Dendritic cell treated with granulocyte-macrophage colony-stimulating factor and Interleukin-4, amounts not matched to agents 40 ng/mL and 50 ng/mL, for 4 days (primary cell): ENCODE measurements around the gene CTDP1.
"Not testable (repeated sequence)": the region's sequence is repeated elsewhere in the genome, so short reads cannot be mapped to it uniquely, and the experiment has no call there.

Source experiments
- H3K27ac Mint-ChIP-seq: one replicate; pipeline ENCODE4 v1.8.0; 2022; ENCODE audit warnings: mild to moderate bottlenecking, mixed read lengths
- H3K27me3 Mint-ChIP-seq: one replicate; pipeline ENCODE4 v1.8.0; 2022; ENCODE audit warnings: mild to moderate bottlenecking, mixed read lengths
- H3K36me3 Mint-ChIP-seq: one replicate; pipeline ENCODE4 v1.8.0; 2022; ENCODE audit warnings: low read depth, mixed read lengths
- H3K4me1 Mint-ChIP-seq: one replicate; pipeline ENCODE4 v1.8.0; 2022; ENCODE audit warnings: low read depth, mixed read lengths
- H3K4me3 Mint-ChIP-seq: one replicate; pipeline ENCODE4 v1.8.0; 2022; ENCODE audit warnings: mild to moderate bottlenecking, moderate library complexity, mixed read lengths
- H3K9me3 Mint-ChIP-seq: one replicate; pipeline ENCODE4 v1.8.0; 2022; ENCODE audit warnings: mixed read lengths
- intact Hi-C: fragments of 100-400 bp; cut with micrococcal nuclease; formaldehyde crosslinking; loops from one replicate; pipeline ENCODE4 v1.15.0; 2022

Gene CTDP1

GRCh38 chr18:79736846-79737245, 57.2 kb downstream of the CTDP1 start:
- Mint-ChIP-seq H3K9me3 (peaks cover 87% of the 10 kb centered on the region), H3K27ac (no peak overlapping the region), H3K4me3 (no peak overlapping the region), H3K36me3 (peaks cover 99% of the 10 kb centered on the region), H3K4me1 (no peaks in the 10 kb centered on the region), H3K27me3 (no peaks in the 10 kb centered on the region)
- intact Hi-C loops = no loop called here

DNA sequence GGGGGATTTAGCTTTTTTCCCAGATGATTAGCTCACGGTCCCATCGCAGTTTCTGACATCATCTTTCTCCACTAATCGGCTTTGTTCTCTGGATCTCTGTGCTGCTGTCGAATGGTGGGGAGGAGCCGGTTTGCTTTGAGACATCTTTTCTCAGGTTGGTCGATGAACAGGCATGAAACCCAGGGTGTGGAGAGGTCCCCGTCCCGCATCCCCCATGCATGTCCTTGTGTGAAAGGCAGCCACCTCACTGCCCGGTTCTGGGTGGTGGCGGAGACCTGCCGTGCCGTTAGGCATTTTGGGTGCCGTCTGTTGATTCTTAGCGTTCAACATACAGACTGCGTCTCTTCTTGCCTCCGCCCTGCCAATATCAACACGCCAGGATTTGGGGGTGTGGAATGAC, 57.8 kb downstream of the CTDP1 start:
- intact Hi-C loops = no loop called here
- Mint-ChIP-seq H3K4me1 (no peaks in the 10 kb centered on the region), H3K4me3 (no peak overlapping the region), H3K36me3 (peaks cover 100% of the 10 kb centered on the region), H3K27me3 (no peaks in the 10 kb centered on the region), H3K27ac (no peak overlapping the region), H3K9me3 (peaks cover 89% of the 10 kb centered on the region)

GRCh38 chr18:79738041-79738461, 58.4 kb downstream of the CTDP1 start:
- Mint-ChIP-seq H3K4me3 (no peak overlapping the region), H3K27me3 (no peaks in the 10 kb centered on the region), H3K27ac (no peak overlapping the region), H3K9me3 (peaks cover 85% of the 10 kb centered on the region), H3K36me3 (peaks cover 100% of the 10 kb centered on the region), H3K4me1 (no peaks in the 10 kb centered on the region)
- intact Hi-C loops = no loop called here

- H3K27ac Mint-ChIP-seq = no peak overlapping the region
- H3K4me1 Mint-ChIP-seq = no peaks in the 10 kb centered on the region
- peaks cover 100% of the 10 kb centered on the region for H3K36me3 Mint-ChIP-seq
- H3K9me3 Mint-ChIP-seq = peaks cover 84% of the 10 kb centered on the region
- no peaks in the 10 kb centered on the region for H3K27me3 Mint-ChIP-seq
- intact Hi-C loops = no loop called here
- no peak overlapping the region for H3K4me3 Mint-ChIP-seq
Observed at GRCh38 chr18:79738581-79739439, 59.2 kb downstream of the CTDP1 start.

DNA sequence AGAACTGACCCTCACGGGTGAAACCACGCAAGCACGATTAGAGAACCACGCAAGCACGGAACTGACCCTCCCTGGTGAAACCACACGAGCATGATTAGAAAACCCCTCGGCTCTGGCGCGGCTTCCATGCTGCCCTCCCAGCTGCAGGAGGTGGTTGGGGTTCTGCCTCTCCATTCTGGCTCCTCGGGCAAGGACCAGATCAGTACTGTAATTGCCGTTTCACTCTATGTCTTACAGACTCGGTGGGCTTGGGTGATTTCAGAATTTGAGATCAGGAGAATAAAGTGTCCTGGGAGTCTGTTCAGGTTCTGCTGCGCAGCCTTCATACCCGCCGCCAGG, 59.8 kb downstream of the CTDP1 start:
- intact Hi-C loops = no loop called here
- Mint-ChIP-seq H3K4me3 (no peak overlapping the region), H3K27me3 (no peaks in the 10 kb centered on the region), H3K4me1 (no peaks in the 10 kb centered on the region), H3K27ac (no peak overlapping the region), H3K9me3 (peaks cover 84% of the 10 kb centered on the region), H3K36me3 (peaks cover 100% of the 10 kb centered on the region)

- H3K4me1 Mint-ChIP-seq, H3K4me3 Mint-ChIP-seq, H3K27ac Mint-ChIP-seq, intact Hi-C loops, H3K27me3 Mint-ChIP-seq: not testable (repeated sequence)
- peaks cover 85% of the 10 kb centered on the region for H3K9me3 Mint-ChIP-seq
- peaks cover 100% of the 10 kb centered on the region for H3K36me3 Mint-ChIP-seq
Observed at GRCh38 chr18:79740047-79740446, 60.4 kb downstream of the CTDP1 start.

DNA sequence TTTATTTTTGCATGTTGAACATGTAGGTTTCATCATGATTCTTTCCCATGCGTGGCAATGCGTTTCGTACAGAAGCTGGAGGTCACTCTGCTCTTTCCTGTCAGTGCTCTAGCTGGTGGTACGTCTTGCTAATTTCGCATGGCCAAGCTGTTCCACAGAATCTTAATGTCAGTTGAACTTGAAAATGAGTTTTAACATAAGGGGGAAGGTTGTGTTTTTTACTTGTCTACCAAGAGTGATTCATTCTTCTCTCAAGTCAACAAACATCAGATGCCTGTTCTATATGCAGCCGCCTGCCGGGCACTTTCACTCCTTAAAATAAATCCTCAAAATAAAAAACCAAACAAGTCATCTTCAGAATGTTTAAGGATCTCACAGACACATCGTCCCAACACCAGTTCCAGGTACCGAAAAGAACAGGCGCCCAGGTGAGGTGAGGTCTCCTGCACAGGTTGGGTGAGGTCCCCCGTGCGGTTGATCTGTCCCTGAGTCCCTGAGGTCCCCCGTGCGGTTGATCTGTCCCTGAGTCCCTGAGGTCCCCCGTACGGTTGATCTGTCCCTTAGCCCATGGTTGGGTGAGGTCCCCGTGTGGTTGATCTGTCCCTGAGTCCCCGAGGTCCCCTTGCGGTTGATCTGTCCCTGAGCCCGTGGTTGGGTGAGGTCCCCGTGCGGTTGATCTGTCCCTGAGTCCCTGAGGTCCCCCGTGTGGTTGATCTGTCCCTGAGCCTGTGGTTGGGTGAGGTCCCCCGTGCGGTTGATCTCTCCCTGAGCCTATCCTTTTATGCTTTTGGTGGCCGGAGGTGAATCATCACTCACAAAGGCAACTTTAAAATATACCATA, 61.1 kb downstream of the CTDP1 start:
- Mint-ChIP-seq H3K4me1 (no peaks in the 10 kb centered on the region), H3K36me3 (peaks cover 95% of the 10 kb centered on the region), H3K27ac (no peak overlapping the region), H3K9me3 (peaks cover 79% of the 10 kb centered on the region), H3K27me3 (no peaks in the 10 kb centered on the region), H3K4me3 (no peak overlapping the region)
- intact Hi-C loops = no loop called here

DNA sequence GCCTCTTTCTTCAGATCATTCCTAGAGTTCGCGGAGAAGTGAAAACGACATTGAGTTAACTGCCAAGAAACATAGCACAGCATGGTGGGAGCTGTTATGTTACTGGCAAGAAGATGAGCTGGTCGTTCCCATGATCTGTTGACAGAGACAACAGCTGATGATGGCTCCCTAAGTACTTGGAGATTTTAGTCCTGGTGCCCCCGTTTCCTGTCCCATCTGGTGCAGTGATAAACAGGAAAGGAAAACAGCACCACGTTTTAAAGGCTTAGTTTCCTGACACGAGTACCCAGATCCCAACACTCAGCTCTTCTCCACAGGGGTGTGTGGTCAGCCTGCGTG, 61.7 kb downstream of the CTDP1 start:
- no peak overlapping the region for H3K27ac Mint-ChIP-seq
- intact Hi-C loops = no loop called here
- H3K4me1 Mint-ChIP-seq = no peaks in the 10 kb centered on the region
- H3K27me3 Mint-ChIP-seq = no peaks in the 10 kb centered on the region
- H3K4me3 Mint-ChIP-seq = no peak overlapping the region
- peaks cover 93% of the 10 kb centered on the region for H3K36me3 Mint-ChIP-seq
- H3K9me3 Mint-ChIP-seq = peaks cover 73% of the 10 kb centered on the region

DNA sequence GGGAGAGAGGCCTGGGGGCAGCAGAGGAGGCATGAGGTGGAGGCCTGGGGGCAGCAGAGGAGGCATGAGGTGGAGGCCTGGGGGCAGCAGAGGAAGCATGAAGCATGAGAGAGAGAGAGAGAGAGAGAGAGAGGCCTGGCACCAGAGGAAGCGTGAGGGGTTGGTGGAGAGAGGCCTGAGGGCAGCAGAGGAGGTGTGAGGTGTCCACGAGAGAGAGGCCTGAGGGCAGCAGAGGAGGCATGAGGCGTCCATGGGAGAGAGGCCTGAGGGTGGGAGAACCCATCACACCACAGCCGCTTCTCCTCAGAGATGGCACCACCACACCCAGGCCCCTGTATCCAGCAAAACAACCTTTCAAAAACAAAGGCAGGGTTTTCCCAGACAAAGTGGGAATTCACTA, 62.5 kb downstream of the CTDP1 start:
- H3K4me1 Mint-ChIP-seq = no peaks in the 10 kb centered on the region
- H3K36me3 Mint-ChIP-seq = peaks cover 93% of the 10 kb centered on the region
- no peaks in the 10 kb centered on the region for H3K27me3 Mint-ChIP-seq
- H3K4me3 Mint-ChIP-seq = no peak overlapping the region
- intact Hi-C loops = no loop called here
- peaks cover 66% of the 10 kb centered on the region for H3K9me3 Mint-ChIP-seq
- H3K27ac Mint-ChIP-seq = no peak overlapping the region

- no peak overlapping the region for H3K4me3 Mint-ChIP-seq
- intact Hi-C loops = no loop called here
- H3K9me3 Mint-ChIP-seq = peaks cover 45% of the 10 kb centered on the region
- H3K27me3 Mint-ChIP-seq = no peaks in the 10 kb centered on the region
- no peaks in the 10 kb centered on the region for H3K4me1 Mint-ChIP-seq
- H3K36me3 Mint-ChIP-seq = peaks cover 93% of the 10 kb centered on the region
- no peak overlapping the region for H3K27ac Mint-ChIP-seq
Observed at GRCh38 chr18:79744625-79745024, 65.0 kb downstream of the CTDP1 start.

DNA sequence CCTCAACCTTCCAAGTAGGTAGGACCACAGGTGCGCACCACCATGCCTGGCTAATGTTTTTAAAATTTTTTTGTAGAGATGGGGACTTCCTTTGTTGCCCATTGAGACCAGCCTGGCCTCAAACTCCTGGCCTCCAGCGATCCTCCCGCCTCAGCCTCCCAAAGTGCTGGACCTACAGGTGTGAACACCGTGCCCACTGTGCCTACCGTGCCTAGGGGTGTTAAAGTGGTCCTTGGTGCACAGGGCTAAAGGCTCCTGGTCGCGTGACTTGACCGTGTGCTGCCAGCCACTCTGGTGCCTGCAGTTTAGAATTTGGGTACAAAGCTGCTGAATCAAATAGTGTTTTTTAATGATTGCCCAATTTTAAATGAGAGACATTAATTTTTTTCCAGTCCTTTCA, 67.1 kb downstream of the CTDP1 start:
- H3K4me1 Mint-ChIP-seq = no peaks in the 10 kb centered on the region
- no peak overlapping the region for H3K4me3 Mint-ChIP-seq
- H3K36me3 Mint-ChIP-seq = peaks cover 88% of the 10 kb centered on the region
- no peak overlapping the region for H3K27ac Mint-ChIP-seq
- H3K27me3 Mint-ChIP-seq = no peaks in the 10 kb centered on the region
- H3K9me3 Mint-ChIP-seq = peaks cover 29% of the 10 kb centered on the region
- intact Hi-C loops = no loop called here

DNA sequence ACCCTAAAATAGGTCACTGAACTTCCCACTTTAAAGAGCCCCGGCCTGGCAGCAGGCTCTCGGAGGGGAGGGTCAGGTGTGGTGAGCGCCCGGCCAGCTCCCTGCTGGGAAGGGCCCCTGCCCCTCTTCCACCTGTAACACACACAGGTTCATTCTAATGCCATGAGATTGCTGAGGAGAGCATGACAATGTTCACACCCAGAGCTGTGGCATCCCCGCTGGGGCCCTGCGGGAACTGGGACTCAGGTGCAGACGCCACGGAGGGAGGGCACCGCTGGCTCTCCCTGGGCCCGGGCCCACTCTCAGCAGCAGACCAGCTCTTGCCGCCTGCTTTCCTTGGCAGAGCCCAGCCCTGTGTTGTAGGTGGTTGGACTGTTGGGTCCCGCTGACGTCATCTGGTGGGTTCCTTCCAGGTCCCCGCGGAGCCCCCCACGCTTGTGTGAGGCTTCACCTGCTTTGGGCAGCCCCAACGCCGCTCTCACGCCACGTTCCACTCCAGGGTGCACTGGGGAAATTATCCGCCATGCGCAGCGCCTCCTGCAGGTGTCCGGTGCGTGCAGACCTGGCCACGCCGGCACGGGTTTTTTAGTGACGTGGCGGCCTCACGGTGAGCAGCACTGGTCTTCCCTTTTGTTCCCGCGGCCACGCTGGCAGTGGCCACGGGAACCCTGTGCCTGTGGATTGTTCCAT, 67.7 kb downstream of the CTDP1 start:
- no peaks in the 10 kb centered on the region for H3K4me1 Mint-ChIP-seq
- intact Hi-C loops = no loop called here
- peaks cover 85% of the 10 kb centered on the region for H3K36me3 Mint-ChIP-seq
- peaks cover 23% of the 10 kb centered on the region for H3K9me3 Mint-ChIP-seq
- H3K4me3 Mint-ChIP-seq = no peak overlapping the region
- H3K27ac Mint-ChIP-seq = no peak overlapping the region
- no peaks in the 10 kb centered on the region for H3K27me3 Mint-ChIP-seq

- Mint-ChIP-seq H3K27me3 (no peaks in the 10 kb centered on the region), H3K36me3 (peaks cover 79% of the 10 kb centered on the region), H3K9me3 (peaks cover 16% of the 10 kb centered on the region), H3K4me3 (no peak overlapping the region), H3K4me1 (no peaks in the 10 kb centered on the region), H3K27ac (no peak overlapping the region)
- intact Hi-C loops = no loop called here
Observed at GRCh38 chr18:79748321-79749180, 68.9 kb downstream of the CTDP1 start.
